Measurements from ENCODE around the gene MAP3K13. TPM values are rescaled to one million over a fixed set of nuclear protein-coding genes. Genes with fewer than 3 reads are reported as not detected.

Gene MAP3K13
- total RNA-seq, 1 donor from 2014 or later = 14.5 TPM

DNA sequence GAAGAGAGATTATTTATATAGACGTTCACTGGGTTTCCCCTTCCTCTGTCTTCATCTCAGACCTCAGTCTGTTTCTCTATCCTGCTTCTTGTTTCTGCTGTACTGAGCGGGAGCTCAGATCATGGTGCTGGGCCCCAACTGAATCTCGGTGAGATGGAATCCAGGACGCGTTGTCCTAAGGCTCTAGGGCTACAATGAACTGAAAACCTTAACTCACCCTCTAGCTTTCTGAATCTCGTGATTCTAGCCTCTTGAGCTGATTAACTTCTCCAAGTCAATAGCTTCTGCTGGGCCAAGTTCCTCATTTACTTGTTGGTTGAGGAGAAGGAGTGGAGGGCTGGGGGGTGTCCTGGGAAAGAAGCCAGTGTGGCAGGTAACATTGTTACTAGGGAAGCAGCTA is 32.7 kb upstream of the MAP3K13 start:
- peaks cover 8% of the 10 kb centered on the region for H3K27me3 Mint-ChIP-seq
- intact Hi-C loops (cut with micrococcal nuclease) = loop anchor here (5.0 kb wide), 1 partner anchor 48 kb away; no protein-coding TSS in a partner anchor
- H3K4me3 Mint-ChIP-seq = no peak overlapping the region

DNA sequence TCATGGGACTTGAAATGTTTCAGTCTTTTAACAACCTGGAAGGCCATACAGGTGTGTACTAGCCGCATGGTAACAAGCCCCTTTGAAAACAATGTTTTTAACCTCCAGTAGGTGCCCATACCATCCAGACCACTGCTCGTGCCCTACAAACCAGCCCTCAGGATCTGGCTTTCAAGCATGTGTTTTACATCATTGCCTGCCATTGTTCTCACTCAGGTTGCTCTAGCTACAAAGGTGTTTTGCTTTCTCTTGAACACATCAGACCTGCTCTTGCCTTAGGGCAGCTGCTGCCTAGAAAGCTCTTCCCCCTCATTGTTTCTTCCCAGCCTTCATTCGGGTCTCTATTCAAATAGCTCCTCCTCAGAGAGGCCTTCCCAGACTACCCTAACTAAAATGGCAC is 32.3 kb upstream of the MAP3K13 start:
- intact Hi-C loops (cut with micrococcal nuclease) = loop anchor here (5.0 kb wide), 1 partner anchor 48 kb away; no protein-coding TSS in a partner anchor

More for the DNA sequence above, 32.7 kb upstream of the MAP3K13 start:
- no peak for DNase-seq
- no peak overlapping the region for H3K27ac Mint-ChIP-seq
- H3K36me3 Mint-ChIP-seq (ENCODE audit: low read depth) = no peaks in the 10 kb centered on the region
- no peaks in the 10 kb centered on the region for H3K9me3 Mint-ChIP-seq
- peaks cover 17% of the 10 kb centered on the region for H3K4me1 Mint-ChIP-seq

DNA sequence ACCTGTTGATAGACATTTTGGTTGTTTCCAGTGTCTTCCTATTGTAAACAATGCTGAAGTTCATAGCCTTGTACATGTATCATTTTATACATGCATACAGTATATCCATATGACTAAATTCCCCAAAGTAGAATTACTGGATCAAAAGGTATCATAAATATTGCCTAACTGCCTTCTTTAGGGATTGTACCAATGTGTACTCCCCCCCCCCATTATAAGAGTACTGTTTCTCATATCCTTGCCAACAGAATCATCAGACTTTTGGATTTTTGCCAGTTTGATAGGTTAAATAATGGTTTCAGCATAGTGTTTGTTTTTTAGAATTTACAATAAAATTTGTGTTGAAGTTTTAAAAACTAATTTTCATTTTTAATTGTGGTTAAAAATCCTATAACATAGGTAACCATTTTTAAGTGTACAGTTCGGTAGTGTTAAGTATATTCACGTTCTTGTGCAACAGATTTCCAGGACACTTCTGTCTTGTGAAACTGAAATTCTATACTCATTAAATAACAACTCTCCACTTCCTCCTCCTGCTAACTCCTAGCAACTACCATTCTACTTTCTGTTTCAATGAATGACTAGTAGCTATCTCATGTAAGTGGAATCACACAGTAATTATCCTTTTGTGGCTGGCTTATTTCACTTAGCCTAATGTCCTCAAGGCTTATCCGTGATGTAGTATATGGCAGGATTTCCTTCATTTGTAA is 30.8 kb upstream of the MAP3K13 start:
- Mint-ChIP-seq H3K4me3 (peak overlapping the region; percentile 26), H3K4me1 (peaks cover 22% of the 10 kb centered on the region), H3K27me3 (peaks cover 4% of the 10 kb centered on the region), H3K9me3 (no peaks in the 10 kb centered on the region), H3K36me3 (ENCODE audit: low read depth) (no peaks in the 10 kb centered on the region), H3K27ac (no peak overlapping the region)
- intact Hi-C loops (cut with micrococcal nuclease) = loop anchor here (5.0 kb wide), 1 partner anchor 50 kb away; no protein-coding TSS in a partner anchor
- DNase-seq = no peak

More for the DNA sequence above, 32.3 kb upstream of the MAP3K13 start:
- no peak overlapping the region for H3K4me3 Mint-ChIP-seq
- H3K27ac Mint-ChIP-seq = no peak overlapping the region
- H3K36me3 Mint-ChIP-seq (ENCODE audit: low read depth) = no peaks in the 10 kb centered on the region
- peaks cover 18% of the 10 kb centered on the region for H3K4me1 Mint-ChIP-seq
- H3K27me3 Mint-ChIP-seq = peaks cover 8% of the 10 kb centered on the region
- DNase-seq = no peak
- no peaks in the 10 kb centered on the region for H3K9me3 Mint-ChIP-seq

GRCh38 chr3:185335799-185336198 is 27.1 kb upstream of the MAP3K13 start:
- H3K4me1 Mint-ChIP-seq = peaks cover 22% of the 10 kb centered on the region
- H3K27me3 Mint-ChIP-seq = no peaks in the 10 kb centered on the region
- no peak for DNase-seq
- H3K36me3 Mint-ChIP-seq (ENCODE audit: low read depth) = no peaks in the 10 kb centered on the region
- no peaks in the 10 kb centered on the region for H3K9me3 Mint-ChIP-seq
- H3K4me3 Mint-ChIP-seq = no peak overlapping the region
- intact Hi-C loops (cut with micrococcal nuclease) = no loop called here
- no peak overlapping the region for H3K27ac Mint-ChIP-seq

DNA sequence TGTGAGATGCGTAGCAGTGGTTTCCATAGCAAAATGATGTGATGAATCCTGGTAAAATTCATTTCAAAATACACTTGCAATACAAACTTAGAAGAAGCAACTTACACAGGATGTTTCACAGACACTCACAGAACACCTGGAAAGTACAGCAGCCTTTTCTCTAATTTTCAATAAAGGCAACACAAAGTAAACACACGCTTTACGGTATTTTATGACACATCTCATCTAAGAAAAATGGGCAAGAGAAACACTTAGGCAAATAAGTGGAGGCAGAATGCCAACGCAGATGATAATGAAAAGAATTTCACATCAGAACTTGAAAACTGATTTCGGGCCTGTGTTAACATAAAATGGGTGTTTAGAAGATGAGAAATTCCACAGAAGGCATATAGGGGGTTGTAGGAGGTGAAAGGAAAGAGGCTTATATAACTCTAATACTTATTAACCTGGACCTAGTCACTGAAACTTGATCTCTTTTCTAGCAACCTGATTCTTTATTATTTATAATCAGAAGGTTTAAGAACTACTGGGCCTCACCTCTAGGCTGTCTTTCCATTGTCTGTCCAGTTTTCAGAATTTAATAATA is 25.6 kb upstream of the MAP3K13 start:
- H3K36me3 Mint-ChIP-seq (ENCODE audit: low read depth) = no peaks in the 10 kb centered on the region
- H3K4me1 Mint-ChIP-seq = peaks cover 19% of the 10 kb centered on the region
- no peaks in the 10 kb centered on the region for H3K27me3 Mint-ChIP-seq
- intact Hi-C loops (cut with micrococcal nuclease) = no loop called here
- no peak for DNase-seq
- H3K27ac Mint-ChIP-seq = no peak overlapping the region
- H3K9me3 Mint-ChIP-seq = no peaks in the 10 kb centered on the region
- H3K4me3 Mint-ChIP-seq = no peak overlapping the region

DNA sequence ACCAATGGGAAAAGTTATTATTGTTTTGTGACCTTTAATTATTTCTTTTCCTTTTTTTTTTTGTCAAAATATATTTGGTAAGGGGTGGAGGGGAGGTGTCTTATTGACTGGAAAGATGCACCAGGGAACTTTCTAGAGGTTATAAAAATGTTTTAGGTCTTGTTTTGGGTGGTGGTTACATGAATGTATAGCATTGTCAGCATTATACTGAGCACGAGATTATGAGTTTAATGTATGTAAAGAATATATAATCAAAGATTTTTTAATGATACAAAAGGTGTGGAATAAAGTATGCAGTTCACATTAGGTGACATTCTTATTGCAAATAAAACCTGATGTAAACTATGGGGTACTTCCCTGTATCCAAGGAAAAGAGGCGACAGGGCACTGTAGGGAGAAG is 23.0 kb upstream of the MAP3K13 start:
- H3K9me3 Mint-ChIP-seq = no peaks in the 10 kb centered on the region
- H3K27ac Mint-ChIP-seq = no peak overlapping the region
- H3K36me3 Mint-ChIP-seq (ENCODE audit: low read depth) = no peaks in the 10 kb centered on the region
- DNase-seq = no peak
- intact Hi-C loops (cut with micrococcal nuclease) = no loop called here
- no peak overlapping the region for H3K4me3 Mint-ChIP-seq
- peaks cover 24% of the 10 kb centered on the region for H3K4me1 Mint-ChIP-seq
- no peaks in the 10 kb centered on the region for H3K27me3 Mint-ChIP-seq

- intact Hi-C loops (cut with micrococcal nuclease) = no loop called here
- DNase-seq = no peak
- Mint-ChIP-seq H3K27ac (no peak overlapping the region), H3K9me3 (no peaks in the 10 kb centered on the region), H3K4me3 (no peak overlapping the region), H3K27me3 (no peaks in the 10 kb centered on the region), H3K36me3 (ENCODE audit: low read depth) (no peaks in the 10 kb centered on the region), H3K4me1 (peaks cover 21% of the 10 kb centered on the region)
Observed at GRCh38 chr3:185340751-185341150, 22.2 kb upstream of the MAP3K13 start.

GRCh38 chr3:185341616-185342458 is 21.1 kb upstream of the MAP3K13 start:
- no peaks in the 10 kb centered on the region for H3K36me3 Mint-ChIP-seq (ENCODE audit: low read depth)
- H3K27me3 Mint-ChIP-seq = peaks cover 2% of the 10 kb centered on the region
- no peaks in the 10 kb centered on the region for H3K9me3 Mint-ChIP-seq
- intact Hi-C loops (cut with micrococcal nuclease) = no loop called here
- DNase-seq = no peak
- H3K4me1 Mint-ChIP-seq = peaks cover 18% of the 10 kb centered on the region
- no peak overlapping the region for H3K4me3 Mint-ChIP-seq
- no peak overlapping the region for H3K27ac Mint-ChIP-seq

DNA sequence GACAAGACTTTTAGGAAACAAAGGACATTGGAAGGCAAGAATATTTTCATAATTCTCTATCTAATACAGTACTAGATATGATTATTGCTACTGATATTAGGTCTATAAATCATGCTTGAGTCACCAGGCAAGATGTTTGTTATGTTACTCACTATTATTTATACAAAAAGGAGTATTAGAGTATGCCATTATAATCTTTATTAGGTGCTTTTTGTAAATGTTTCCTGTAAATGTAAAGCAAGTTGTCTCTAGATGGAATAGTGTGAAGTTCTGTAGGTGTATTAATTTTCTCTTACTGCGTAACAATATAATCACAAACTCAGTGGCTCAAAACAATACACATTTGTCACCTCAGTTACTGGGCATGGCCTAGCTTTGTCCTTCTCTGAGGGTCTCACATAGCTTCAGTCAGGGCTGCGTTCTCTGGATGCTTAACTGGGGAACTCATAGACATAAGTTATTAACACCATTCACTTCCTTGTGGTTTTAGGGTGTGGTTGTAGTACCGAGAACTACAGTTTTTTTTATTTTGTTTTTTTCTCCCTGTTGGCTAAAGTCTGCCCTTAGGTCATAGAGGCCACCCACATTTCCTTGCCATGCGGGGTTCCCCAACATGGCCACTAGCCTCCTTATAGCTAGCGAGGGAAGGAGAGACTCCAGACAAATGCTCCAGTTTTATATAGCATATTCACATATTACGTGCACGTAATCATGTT is 20.3 kb upstream of the MAP3K13 start:
- H3K36me3 Mint-ChIP-seq (ENCODE audit: low read depth) = no peaks in the 10 kb centered on the region
- intact Hi-C loops (cut with micrococcal nuclease) = no loop called here
- DNase-seq = peak; percentile 59
- peaks cover 18% of the 10 kb centered on the region for H3K4me1 Mint-ChIP-seq
- no peaks in the 10 kb centered on the region for H3K9me3 Mint-ChIP-seq
- peaks cover 2% of the 10 kb centered on the region for H3K27me3 Mint-ChIP-seq
- no peak overlapping the region for H3K27ac Mint-ChIP-seq
- peak overlapping the region; percentile 1 for H3K4me3 Mint-ChIP-seq

GRCh38 chr3:185347399-185347798 is 15.5 kb upstream of the MAP3K13 start:
- H3K4me3 Mint-ChIP-seq = no peak overlapping the region
- H3K27ac Mint-ChIP-seq = no peak overlapping the region

DNA sequence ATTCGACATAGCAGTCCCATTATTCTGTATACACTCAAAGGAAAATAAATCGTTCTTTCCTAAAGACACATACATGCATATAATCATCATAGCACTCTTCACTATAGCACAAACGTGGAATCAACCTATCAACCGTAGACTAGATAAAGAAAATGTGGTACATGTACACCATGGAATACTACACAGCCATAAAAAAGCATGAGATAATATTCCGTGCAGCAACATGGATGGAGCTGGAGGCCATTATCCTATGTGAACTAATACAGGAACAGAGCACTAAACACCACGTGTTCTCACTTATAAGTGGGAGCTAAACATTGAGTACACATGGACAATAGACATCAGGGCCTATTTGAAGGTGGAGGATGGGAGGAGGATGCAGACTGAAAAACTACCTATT is 12.1 kb upstream of the MAP3K13 start:
- H3K27me3 Mint-ChIP-seq = peaks cover 13% of the 10 kb centered on the region
- H3K9me3 Mint-ChIP-seq = no peaks in the 10 kb centered on the region
- no peaks in the 10 kb centered on the region for H3K36me3 Mint-ChIP-seq (ENCODE audit: low read depth)
- H3K27ac Mint-ChIP-seq = no peak overlapping the region
- H3K4me1 Mint-ChIP-seq = no peaks in the 10 kb centered on the region
- DNase-seq = no peak
- H3K4me3 Mint-ChIP-seq = no peak overlapping the region
- intact Hi-C loops (cut with micrococcal nuclease) = loop anchor here (5.0 kb wide), 1 partner anchor 206 kb away; no protein-coding TSS in a partner anchor

More at GRCh38 chr3:185347399-185347798, 15.5 kb upstream of the MAP3K13 start:
- H3K27me3 Mint-ChIP-seq = peaks cover 9% of the 10 kb centered on the region
- peaks cover 13% of the 10 kb centered on the region for H3K4me1 Mint-ChIP-seq
- H3K9me3 Mint-ChIP-seq = no peaks in the 10 kb centered on the region
- no peaks in the 10 kb centered on the region for H3K36me3 Mint-ChIP-seq (ENCODE audit: low read depth)
- intact Hi-C loops (cut with micrococcal nuclease) = no loop called here
- DNase-seq = no peak

GRCh38 chr3:185351396-185351795 is 11.5 kb upstream of the MAP3K13 start:
- Mint-ChIP-seq H3K36me3 (ENCODE audit: low read depth) (no peaks in the 10 kb centered on the region), H3K27me3 (peaks cover 12% of the 10 kb centered on the region), H3K9me3 (no peaks in the 10 kb centered on the region), H3K27ac (no peak overlapping the region), H3K4me3 (no peak overlapping the region), H3K4me1 (no peaks in the 10 kb centered on the region)
- intact Hi-C loops (cut with micrococcal nuclease) = loop anchor here (5.0 kb wide), 1 partner anchor 206 kb away; no protein-coding TSS in a partner anchor
- DNase-seq = no peak

GRCh38 chr3:185353225-185353624 is 9.7 kb upstream of the MAP3K13 start:
- Mint-ChIP-seq H3K27me3 (peaks cover 20% of the 10 kb centered on the region), H3K4me1 (no peaks in the 10 kb centered on the region), H3K4me3 (no peak overlapping the region), H3K36me3 (ENCODE audit: low read depth) (no peaks in the 10 kb centered on the region), H3K27ac (no peak overlapping the region), H3K9me3 (no peaks in the 10 kb centered on the region)
- DNase-seq = no peak
- intact Hi-C loops (cut with micrococcal nuclease) = loop anchor here (5.0 kb wide), 1 partner anchor 204 kb away; no protein-coding TSS in a partner anchor
